GM23338 (cell line): Measurements from ENCODE around the gene PSMD12. TPM values are rescaled to one million over a fixed set of nuclear protein-coding genes. Genes with fewer than 3 reads are reported as not detected.
"Not testable (repeated sequence)": the region's sequence is repeated elsewhere in the genome, so short reads cannot be mapped to it uniquely, and the experiment has no call there.

Source experiments
- ATAC-seq: fragments of 200-7000 bp; cut with Tn5 transposase; 3 replicates; pipeline ENCODE4 v1.9.1; 2020
- DNase-seq: peaks from one replicate; pipeline ENCODE4 v3.0.0-alpha.2; 2015; ENCODE audit warnings: low spot score
- H2AFZ ChIP-seq: fragments of 200-600 bp; sonication (generic); 2 replicates; pipeline ENCODE4 v1.8.0; 2016; ENCODE audit warnings: antibody characterized with exemption, mild to moderate bottlenecking, moderate library complexity
- H3F3A ChIP-seq: fragments of 200-600 bp; sonication (generic); replicated peaks from 2 replicates; pipeline ENCODE4 v1.8.0; 2017; ENCODE audit warnings: antibody characterized with exemption, mixed run types, low read depth
- H3K27ac ChIP-seq: fragments of 200-600 bp; sonication (generic); 2 replicates; pipeline ENCODE4 v1.6.1; 2016; ENCODE audit warnings: low read depth
- H3K27me3 ChIP-seq: fragments of 200-600 bp; sonication (generic); 2 replicates; pipeline ENCODE4 v1.8.0; 2016; ENCODE audit warnings: mild to moderate bottlenecking, mixed run types, moderate library complexity; ENCODE audit not compliant: insufficient read depth
- H3K36me3 ChIP-seq: fragments of 200-600 bp; sonication (generic); 2 replicates; pipeline ENCODE4 v1.8.0; 2016; ENCODE audit warnings: mild to moderate bottlenecking; ENCODE audit not compliant: insufficient read depth
- H3K4me1 ChIP-seq: fragments of 200-600 bp; sonication (generic); 2 replicates; pipeline ENCODE4 v1.8.0; 2016; ENCODE audit warnings: mild to moderate bottlenecking, moderate library complexity; ENCODE audit not compliant: insufficient read depth
- H3K4me2 ChIP-seq: fragments of 200-600 bp; sonication (generic); 2 replicates; pipeline ENCODE4 v1.7.1; 2017; ENCODE audit warnings: mixed run types
- H3K4me3 ChIP-seq: fragments of 200-600 bp; sonication (generic); 2 replicates; pipeline ENCODE4 v1.6.1; 2016; ENCODE audit warnings: mixed run types
- H3K79me2 ChIP-seq: fragments of 200-600 bp; sonication (generic); replicated peaks from 2 replicates; pipeline ENCODE4 v1.8.0; 2017; ENCODE audit warnings: mild to moderate bottlenecking; ENCODE audit not compliant: insufficient read depth
- H3K9me2 ChIP-seq: fragments of 200-600 bp; sonication (generic); 2 replicates; pipeline ENCODE4 v1.8.0; 2017; ENCODE audit not compliant: insufficient read depth
- H4K20me1 ChIP-seq: fragments of 200-600 bp; sonication (generic); replicated peaks from 2 replicates; pipeline ENCODE4 v1.8.0; 2017; ENCODE audit warnings: mild to moderate bottlenecking; ENCODE audit not compliant: insufficient read depth
- H3K27ac Mint-ChIP-seq: 2 replicates; pipeline ENCODE4 v1.8.0; 2020; ENCODE audit warnings: inconsistent platforms, mild to moderate bottlenecking, moderate library complexity, mixed read lengths
- H3K27me3 Mint-ChIP-seq: 3 replicates; pipeline ENCODE4 v1.8.0; 2022; ENCODE audit warnings: low read depth, mild to moderate bottlenecking, moderate library complexity, mixed read lengths, inconsistent platforms; ENCODE audit not compliant: insufficient read depth, poor library complexity
- H3K36me3 Mint-ChIP-seq: 3 replicates; pipeline ENCODE4 v1.8.0; 2021; ENCODE audit warnings: low read depth, mild to moderate bottlenecking, inconsistent platforms, moderate library complexity, mixed read lengths
- H3K4me1 Mint-ChIP-seq: 3 replicates; pipeline ENCODE4 v1.8.0; 2020; ENCODE audit warnings: mild to moderate bottlenecking, inconsistent platforms, mixed read lengths
- H3K4me3 Mint-ChIP-seq: 3 replicates; pipeline ENCODE4 v1.8.0; 2021; ENCODE audit warnings: moderate library complexity, mild to moderate bottlenecking, inconsistent platforms, mixed read lengths
- H3K9me3 Mint-ChIP-seq: 3 replicates; pipeline ENCODE4 v1.8.0; 2020; ENCODE audit warnings: moderate library complexity, mild to moderate bottlenecking, inconsistent platforms, mixed read lengths
- EZH2phosphoT487 ChIP-seq: fragments of 200-600 bp; sonication (generic); IDR thresholded peaks from one replicate; pipeline ENCODE4 v1.8.1; 2018; ENCODE audit warnings: antibody characterized with exemption; ENCODE audit not compliant: unreplicated experiment
- JUNB ChIP-seq: IDR thresholded peaks from one replicate; pipeline ENCODE4 v1.6.1; 2016; ENCODE audit warnings: antibody characterized with exemption; ENCODE audit not compliant: unreplicated experiment
- NANOG ChIP-seq: IDR thresholded peaks from 2 replicates; pipeline ENCODE4 v1.6.1; 2016; ENCODE audit warnings: antibody characterized with exemption, borderline replicate concordance
- POLR2AphosphoS5 ChIP-seq: IDR thresholded peaks from 2 replicates; pipeline ENCODE4 v1.6.1; 2016; ENCODE audit warnings: antibody characterized with exemption, low read depth
- ZNF114 ChIP-seq: fragments of 250-450 bp; sonication (Bioruptor Pico); IDR thresholded peaks from 2 replicates; pipeline ENCODE4 v1.5.0; 2020; ENCODE audit warnings: mild to moderate bottlenecking, moderate library complexity
- polyA plus RNA-seq: library from polyadenylated mRNA; unstranded; fragments of >200 nt; fragmentation: Nextera tagmentation; extraction: Ambion mirVana; gene quantifications from 2 replicates; pipeline ENCODE4 v1.2.1, GENCODE V29; 2016
- total RNA-seq: library from RNA; depleted of rRNA; stranded (reverse); fragments of >200 nt; shearing (Covaris generic); gene quantifications from 2 replicates; pipeline ENCODE4 v1.2.3, GENCODE V29; 2014
- TF ChIP-seq, protein P1 (sequence below): fragments of 250-450 bp; sonication (Bioruptor Pico); IDR thresholded peaks from 2 replicates; pipeline ENCODE4 v1.5.0; 2020; ENCODE audit warnings: mild to moderate bottlenecking, moderate library complexity
- TF ChIP-seq, protein P2 (sequence below), 2 experiments: fragments of 200-600 bp in 1 of 2; sonication (generic) in 1 of 2; conservative IDR thresholded peaks; 2 replicates each; pipeline versions ENCODE4 v1.5.1 to v1.6.1; 2016 to 2017; ENCODE audit warnings: antibody characterized with exemption in 2 of 2, low read depth in 2 of 2, mild to moderate bottlenecking in 2 of 2, moderate library complexity in 1 of 2

The PSMD12 gene
- total and polyA plus RNA-seq, 2 experiments from 2014 or later: 73.7 to 146 TPM

DNA sequence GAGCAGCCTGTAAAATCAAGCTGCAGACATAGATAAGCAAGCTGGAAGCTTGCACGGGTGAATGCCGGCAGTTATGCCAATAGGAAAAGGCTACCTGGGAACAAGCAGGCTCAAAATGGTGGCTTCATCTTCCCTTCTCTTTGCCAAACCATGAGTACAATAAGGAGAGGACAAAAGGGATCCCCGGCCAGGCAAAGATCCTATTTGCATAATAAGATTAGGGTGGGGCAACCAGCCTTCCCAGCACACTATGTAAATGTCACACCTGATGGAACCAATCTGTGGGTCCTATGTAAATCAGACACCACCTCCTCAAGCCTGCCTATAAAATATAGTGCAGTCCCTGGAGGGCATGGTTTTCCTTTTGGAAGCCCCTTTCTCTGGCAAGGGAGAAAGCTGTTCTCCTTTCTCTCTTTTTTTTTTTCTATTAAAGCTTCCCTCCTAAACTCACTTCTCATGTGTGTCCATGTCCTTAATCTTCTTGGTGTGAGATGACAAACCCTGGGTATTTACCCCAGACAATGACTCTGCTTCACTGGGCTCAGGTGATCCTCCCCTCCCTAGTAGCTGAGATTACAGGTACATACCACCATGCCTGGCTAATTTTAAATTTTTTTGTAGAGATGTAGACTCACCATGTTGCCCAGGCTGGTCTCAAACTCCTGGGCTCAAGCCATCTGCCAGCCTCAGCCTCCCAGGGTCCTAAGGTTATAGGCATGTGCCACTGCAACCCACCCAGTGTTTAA is 44.2 kb downstream of the PSMD12 start (continued):
- TF ChIP-seq, protein P1, sequence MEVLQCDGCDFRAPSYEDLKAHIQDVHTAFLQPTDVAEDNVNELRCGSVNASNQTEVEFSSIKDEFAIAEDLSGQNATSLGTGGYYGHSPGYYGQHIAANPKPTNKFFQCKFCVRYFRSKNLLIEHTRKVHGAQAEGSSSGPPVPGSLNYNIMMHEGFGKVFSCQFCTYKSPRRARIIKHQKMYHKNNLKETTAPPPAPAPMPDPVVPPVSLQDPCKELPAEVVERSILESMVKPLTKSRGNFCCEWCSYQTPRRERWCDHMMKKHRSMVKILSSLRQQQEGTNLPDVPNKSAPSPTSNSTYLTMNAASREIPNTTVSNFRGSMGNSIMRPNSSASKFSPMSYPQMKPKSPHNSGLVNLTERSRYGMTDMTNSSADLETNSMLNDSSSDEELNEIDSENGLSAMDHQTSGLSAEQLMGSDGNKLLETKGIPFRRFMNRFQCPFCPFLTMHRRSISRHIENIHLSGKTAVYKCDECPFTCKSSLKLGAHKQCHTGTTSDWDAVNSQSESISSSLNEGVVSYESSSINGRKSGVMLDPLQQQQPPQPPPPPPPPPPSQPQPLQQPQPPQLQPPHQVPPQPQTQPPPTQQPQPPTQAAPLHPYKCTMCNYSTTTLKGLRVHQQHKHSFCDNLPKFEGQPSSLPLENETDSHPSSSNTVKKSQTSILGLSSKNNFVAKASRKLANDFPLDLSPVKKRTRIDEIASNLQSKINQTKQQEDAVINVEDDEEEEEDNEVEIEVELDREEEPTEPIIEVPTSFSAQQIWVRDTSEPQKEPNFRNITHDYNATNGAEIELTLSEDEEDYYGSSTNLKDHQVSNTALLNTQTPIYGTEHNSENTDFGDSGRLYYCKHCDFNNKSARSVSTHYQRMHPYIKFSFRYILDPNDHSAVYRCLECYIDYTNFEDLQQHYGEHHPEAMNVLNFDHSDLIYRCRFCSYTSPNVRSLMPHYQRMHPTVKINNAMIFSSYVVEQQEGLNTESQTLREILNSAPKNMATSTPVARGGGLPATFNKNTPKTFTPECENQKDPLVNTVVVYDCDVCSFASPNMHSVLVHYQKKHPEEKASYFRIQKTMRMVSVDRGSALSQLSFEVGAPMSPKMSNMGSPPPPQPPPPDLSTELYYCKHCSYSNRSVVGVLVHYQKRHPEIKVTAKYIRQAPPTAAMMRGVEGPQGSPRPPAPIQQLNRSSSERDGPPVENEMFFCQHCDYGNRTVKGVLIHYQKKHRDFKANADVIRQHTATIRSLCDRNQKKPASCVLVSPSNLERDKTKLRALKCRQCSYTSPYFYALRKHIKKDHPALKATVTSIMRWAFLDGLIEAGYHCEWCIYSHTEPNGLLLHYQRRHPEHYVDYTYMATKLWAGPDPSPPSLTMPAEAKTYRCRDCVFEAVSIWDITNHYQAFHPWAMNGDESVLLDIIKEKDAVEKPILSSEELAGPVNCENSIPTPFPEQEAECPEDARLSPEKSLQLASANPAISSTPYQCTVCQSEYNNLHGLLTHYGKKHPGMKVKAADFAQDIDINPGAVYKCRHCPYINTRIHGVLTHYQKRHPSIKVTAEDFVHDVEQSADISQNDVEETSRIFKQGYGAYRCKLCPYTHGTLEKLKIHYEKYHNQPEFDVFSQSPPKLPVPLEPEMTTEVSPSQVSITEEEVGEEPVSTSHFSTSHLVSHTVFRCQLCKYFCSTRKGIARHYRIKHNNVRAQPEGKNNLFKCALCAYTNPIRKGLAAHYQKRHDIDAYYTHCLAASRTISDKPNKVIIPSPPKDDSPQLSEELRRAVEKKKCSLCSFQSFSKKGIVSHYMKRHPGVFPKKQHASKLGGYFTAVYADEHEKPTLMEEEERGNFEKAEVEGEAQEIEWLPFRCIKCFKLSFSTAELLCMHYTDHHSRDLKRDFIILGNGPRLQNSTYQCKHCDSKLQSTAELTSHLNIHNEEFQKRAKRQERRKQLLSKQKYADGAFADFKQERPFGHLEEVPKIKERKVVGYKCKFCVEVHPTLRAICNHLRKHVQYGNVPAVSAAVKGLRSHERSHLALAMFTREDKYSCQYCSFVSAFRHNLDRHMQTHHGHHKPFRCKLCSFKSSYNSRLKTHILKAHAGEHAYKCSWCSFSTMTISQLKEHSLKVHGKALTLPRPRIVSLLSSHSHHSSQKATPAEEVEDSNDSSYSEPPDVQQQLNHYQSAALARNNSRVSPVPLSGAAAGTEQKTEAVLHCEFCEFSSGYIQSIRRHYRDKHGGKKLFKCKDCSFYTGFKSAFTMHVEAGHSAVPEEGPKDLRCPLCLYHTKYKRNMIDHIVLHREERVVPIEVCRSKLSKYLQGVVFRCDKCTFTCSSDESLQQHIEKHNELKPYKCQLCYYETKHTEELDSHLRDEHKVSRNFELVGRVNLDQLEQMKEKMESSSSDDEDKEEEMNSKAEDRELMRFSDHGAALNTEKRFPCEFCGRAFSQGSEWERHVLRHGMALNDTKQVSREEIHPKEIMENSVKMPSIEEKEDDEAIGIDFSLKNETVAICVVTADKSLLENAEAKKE: no peak
- TF ChIP-seq, protein P2, sequence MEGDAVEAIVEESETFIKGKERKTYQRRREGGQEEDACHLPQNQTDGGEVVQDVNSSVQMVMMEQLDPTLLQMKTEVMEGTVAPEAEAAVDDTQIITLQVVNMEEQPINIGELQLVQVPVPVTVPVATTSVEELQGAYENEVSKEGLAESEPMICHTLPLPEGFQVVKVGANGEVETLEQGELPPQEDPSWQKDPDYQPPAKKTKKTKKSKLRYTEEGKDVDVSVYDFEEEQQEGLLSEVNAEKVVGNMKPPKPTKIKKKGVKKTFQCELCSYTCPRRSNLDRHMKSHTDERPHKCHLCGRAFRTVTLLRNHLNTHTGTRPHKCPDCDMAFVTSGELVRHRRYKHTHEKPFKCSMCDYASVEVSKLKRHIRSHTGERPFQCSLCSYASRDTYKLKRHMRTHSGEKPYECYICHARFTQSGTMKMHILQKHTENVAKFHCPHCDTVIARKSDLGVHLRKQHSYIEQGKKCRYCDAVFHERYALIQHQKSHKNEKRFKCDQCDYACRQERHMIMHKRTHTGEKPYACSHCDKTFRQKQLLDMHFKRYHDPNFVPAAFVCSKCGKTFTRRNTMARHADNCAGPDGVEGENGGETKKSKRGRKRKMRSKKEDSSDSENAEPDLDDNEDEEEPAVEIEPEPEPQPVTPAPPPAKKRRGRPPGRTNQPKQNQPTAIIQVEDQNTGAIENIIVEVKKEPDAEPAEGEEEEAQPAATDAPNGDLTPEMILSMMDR (conservative IDR thresholded peaks at IDR 0.05; ENCODE audit: low read depth in 2 of 2): no peak
- TF ChIP-seq NANOG: no peak
- TF ChIP-seq EZH2phosphoT487: no peak
- TF ChIP-seq JUNB: no peak
- TF ChIP-seq ZNF114: no peak
- TF ChIP-seq POLR2AphosphoS5: peak; percentile 53; the same call in 1 of the 2 replicates

DNA sequence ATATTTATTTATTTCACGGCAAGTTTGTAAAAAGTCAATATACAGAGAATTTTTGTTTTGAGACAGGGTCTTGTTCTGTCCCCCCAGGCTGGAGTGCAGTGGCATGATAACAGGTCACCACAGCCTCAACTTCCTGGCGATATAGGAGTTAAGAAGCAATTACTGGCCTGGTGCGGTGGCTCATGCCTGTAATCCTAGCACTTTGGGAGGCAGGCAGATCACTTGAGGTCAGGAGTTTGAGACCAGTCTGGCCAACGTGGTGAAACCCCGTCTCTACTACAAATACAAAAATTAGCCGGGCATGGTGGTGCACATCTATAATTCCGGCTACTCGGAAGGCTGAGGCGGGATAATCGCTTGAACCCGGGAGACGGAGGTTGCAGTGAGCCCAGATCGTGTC is 44.9 kb downstream of the PSMD12 start:
- not testable (repeated sequence) for H2AFZ ChIP-seq, H3K4me1 ChIP-seq, ATAC-seq, H3K27me3 Mint-ChIP-seq, H4K20me1 ChIP-seq, H3K36me3 Mint-ChIP-seq, H3K27ac Mint-ChIP-seq, H3K36me3 ChIP-seq, H3K27me3 ChIP-seq, H3K4me1 Mint-ChIP-seq, H3K9me3 Mint-ChIP-seq, H3F3A ChIP-seq, H3K79me2 ChIP-seq, DNase-seq, H3K9me2 ChIP-seq
- H3K4me3 Mint-ChIP-seq: peak overlapping the region; percentile 21; the same call in 1 of the 3 replicates
- Histone ChIP-seq H3K4me3 (0 out of 2 replicates have a peak overlapping the region, but pooled peaks have one; percentile 15), H3K27ac (peak overlapping the region; percentile 52; the same call in 1 of the 2 replicates), H3K4me2 (peak overlapping the region; percentile 4; the same call in 1 of the 2 replicates)
